ENCODE results near the gene MYO9B.

The MYO9B gene

GRCh38 chr19:17043744-17044143, 31.8 kb upstream of the MYO9B start:
- Histone ChIP-seq H3K4me1 (ENCODE audit: insufficient read depth, low read length) (no peaks in the 10 kb centered on the region), H3K36me3 (ENCODE audit: insufficient read depth, low read depth, low read length) (peaks cover 7% of the 10 kb centered on the region; the same call in 1 of the 2 replicates), H3K27ac (ENCODE audit: low read length) (no peak overlapping the region), H3K27me3 (ENCODE audit: insufficient read depth, low read length) (no peaks in the 10 kb centered on the region), H3K9me3 (ENCODE audit: insufficient read depth, low read depth, low read length) (no peaks in the 10 kb centered on the region), H3K4me3 (ENCODE audit: low read length) (no peak overlapping the region), H3K9ac (ENCODE audit: low read depth, low read length) (no peak overlapping the region)

DNA sequence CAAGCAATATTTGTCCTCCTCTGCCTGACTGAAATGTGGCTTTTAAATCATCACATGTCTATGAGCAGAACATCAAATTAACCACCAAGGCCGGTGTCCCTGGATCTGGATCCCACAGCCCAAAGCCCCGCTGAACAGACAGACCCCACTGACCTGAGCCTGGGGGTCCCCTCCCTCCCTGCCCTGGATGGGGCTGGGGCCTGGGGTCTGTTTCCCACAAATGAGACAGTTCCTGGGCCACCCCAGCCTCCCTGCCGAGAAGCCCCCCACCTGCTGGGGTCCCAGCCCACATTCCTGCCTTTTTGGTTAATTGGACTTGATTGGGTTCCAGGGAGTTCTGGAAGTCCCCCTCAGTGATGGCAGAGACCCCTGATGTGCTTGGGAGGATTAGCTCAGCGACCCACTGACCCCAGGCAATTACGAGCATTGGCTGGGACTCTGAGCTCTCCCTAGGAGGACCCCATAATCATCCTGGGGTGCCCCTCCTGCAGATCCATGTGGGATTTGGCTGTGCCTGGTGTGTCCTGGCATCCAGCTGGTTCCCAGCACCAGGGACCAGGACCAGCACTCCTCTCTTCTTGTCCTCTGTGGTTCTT, 29.6 kb upstream of the MYO9B start:
- Histone ChIP-seq H3K9ac (ENCODE audit: low read depth, low read length) (no peak overlapping the region), H3K27me3 (ENCODE audit: insufficient read depth, low read length) (no peaks in the 10 kb centered on the region), H3K36me3 (ENCODE audit: insufficient read depth, low read depth, low read length) (peaks cover 27% of the 10 kb centered on the region), H3K4me1 (ENCODE audit: insufficient read depth, low read length) (no peaks in the 10 kb centered on the region), H3K9me3 (ENCODE audit: insufficient read depth, low read depth, low read length) (no peaks in the 10 kb centered on the region), H3K4me3 (ENCODE audit: low read length) (no peak overlapping the region), H3K27ac (ENCODE audit: low read length) (no peak overlapping the region)

DNA sequence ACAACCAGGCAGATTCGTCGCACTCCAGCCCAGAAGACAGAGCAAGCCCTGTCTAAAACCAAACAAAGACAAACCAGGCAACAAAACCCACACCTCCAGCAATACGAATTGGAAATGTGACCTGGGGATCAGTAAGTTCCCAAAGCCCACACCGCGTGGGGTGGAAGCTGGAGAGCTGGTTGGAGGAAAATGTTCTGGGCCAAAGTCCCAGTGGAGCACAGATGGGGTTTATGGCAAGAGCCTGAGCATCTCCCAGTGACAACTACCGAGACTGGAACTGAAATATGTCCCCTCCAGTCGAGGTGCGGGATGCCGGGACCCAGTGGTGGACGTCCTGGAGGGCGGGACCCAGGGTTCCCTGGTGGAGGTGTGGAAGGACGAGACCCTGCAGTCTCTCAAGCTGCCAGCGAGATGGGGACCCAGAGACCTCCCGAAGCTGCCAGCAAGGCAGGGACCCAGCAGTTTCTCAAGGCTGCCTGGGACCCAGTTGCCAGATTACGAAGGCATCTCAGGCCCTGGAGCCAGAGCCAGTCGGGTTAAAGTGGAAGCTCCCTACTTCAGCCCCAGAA, 26.6 kb upstream of the MYO9B start:
- Histone ChIP-seq H3K4me1 (ENCODE audit: insufficient read depth, low read length) (no peaks in the 10 kb centered on the region), H3K9ac (ENCODE audit: low read depth, low read length) (no peak overlapping the region), H3K27me3 (ENCODE audit: insufficient read depth, low read length) (no peaks in the 10 kb centered on the region), H3K9me3 (ENCODE audit: insufficient read depth, low read depth, low read length) (no peaks in the 10 kb centered on the region), H3K4me3 (ENCODE audit: low read length) (no peak overlapping the region), H3K36me3 (ENCODE audit: insufficient read depth, low read depth, low read length) (peaks cover 55% of the 10 kb centered on the region), H3K27ac (ENCODE audit: low read length) (no peak overlapping the region)

DNA sequence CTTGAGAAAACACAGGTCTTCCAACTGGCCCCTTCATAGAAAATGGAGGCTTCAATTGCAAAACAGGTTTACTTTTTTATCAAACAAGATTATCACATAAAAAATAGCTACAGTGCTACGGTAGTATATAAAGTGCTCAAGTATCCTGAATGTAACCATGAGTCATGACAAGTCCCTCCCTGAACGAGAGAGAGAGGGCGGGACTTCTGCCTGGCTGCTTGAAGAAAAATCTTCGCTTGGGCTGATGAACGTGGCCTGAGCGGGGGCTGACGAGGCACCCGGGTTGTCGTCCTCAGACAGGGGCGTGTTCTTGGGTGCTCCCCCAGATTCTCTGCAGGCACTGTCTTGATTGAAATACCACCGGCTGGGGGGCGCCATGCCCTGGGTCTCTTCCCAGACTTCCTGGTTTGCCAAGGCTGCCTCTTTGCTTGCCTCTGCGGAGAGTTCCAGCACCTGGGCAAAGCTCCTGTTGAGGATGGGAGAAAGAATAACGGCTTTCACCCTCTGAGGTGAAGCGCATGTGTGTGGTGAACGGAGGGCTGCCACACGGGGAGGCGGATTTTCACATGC, 25.8 kb upstream of the MYO9B start:
- H3K27me3 ChIP-seq (ENCODE audit: insufficient read depth, low read length) = no peaks in the 10 kb centered on the region
- H3K27ac ChIP-seq (ENCODE audit: low read length) = no peak overlapping the region
- H3K9me3 ChIP-seq (ENCODE audit: insufficient read depth, low read depth, low read length) = no peaks in the 10 kb centered on the region
- no peaks in the 10 kb centered on the region for H3K4me1 ChIP-seq (ENCODE audit: insufficient read depth, low read length)
- peaks cover 60% of the 10 kb centered on the region for H3K36me3 ChIP-seq (ENCODE audit: insufficient read depth, low read depth, low read length)
- no peak overlapping the region for H3K9ac ChIP-seq (ENCODE audit: low read depth, low read length)
- no peak overlapping the region for H3K4me3 ChIP-seq (ENCODE audit: low read length)

GRCh38 chr19:17052439-17052838, 23.1 kb upstream of the MYO9B start:
- no peaks in the 10 kb centered on the region for H3K4me1 ChIP-seq (ENCODE audit: insufficient read depth, low read length)
- no peak overlapping the region for H3K4me3 ChIP-seq (ENCODE audit: low read length)
- no peaks in the 10 kb centered on the region for H3K9me3 ChIP-seq (ENCODE audit: insufficient read depth, low read depth, low read length)
- no peaks in the 10 kb centered on the region for H3K27me3 ChIP-seq (ENCODE audit: insufficient read depth, low read length)
- H3K27ac ChIP-seq (ENCODE audit: low read length) = no peak overlapping the region
- H3K9ac ChIP-seq (ENCODE audit: low read depth, low read length) = no peak overlapping the region
- peaks cover 76% of the 10 kb centered on the region for H3K36me3 ChIP-seq (ENCODE audit: insufficient read depth, low read depth, low read length)

GRCh38 chr19:17054746-17055145, 20.8 kb upstream of the MYO9B start:
- no peaks in the 10 kb centered on the region for H3K4me1 ChIP-seq (ENCODE audit: insufficient read depth, low read length)
- H3K27me3 ChIP-seq (ENCODE audit: insufficient read depth, low read length) = no peaks in the 10 kb centered on the region
- H3K9ac ChIP-seq (ENCODE audit: low read depth, low read length) = no peak overlapping the region
- H3K36me3 ChIP-seq (ENCODE audit: insufficient read depth, low read depth, low read length) = peaks cover 85% of the 10 kb centered on the region
- no peak overlapping the region for H3K4me3 ChIP-seq (ENCODE audit: low read length)
- H3K9me3 ChIP-seq (ENCODE audit: insufficient read depth, low read depth, low read length) = no peaks in the 10 kb centered on the region
- H3K27ac ChIP-seq (ENCODE audit: low read length) = no peak overlapping the region

DNA sequence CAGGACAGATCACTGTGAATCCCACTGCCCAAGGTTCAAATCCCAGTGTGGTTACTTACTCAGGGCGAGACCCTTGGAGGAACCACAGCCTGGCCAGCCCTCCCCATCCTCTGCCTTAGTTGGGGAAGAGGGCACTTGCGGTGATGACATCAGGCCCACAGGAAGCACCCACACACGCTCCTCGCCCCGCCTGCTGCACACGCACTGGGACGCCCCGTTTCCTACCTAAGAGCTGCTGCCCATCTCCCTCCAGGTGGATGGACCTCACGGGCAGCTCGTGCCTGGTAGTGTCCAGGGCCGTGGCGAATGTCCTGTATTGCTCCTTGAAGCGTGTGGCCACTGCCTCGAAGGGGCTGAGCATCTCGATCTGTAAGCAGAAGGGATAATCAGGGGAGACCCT, 19.9 kb upstream of the MYO9B start:
- H3K9ac ChIP-seq (ENCODE audit: low read depth, low read length) = no peak overlapping the region
- no peak overlapping the region for H3K27ac ChIP-seq (ENCODE audit: low read length)
- H3K4me1 ChIP-seq (ENCODE audit: insufficient read depth, low read length) = no peaks in the 10 kb centered on the region
- peaks cover 84% of the 10 kb centered on the region for H3K36me3 ChIP-seq (ENCODE audit: insufficient read depth, low read depth, low read length)
- H3K27me3 ChIP-seq (ENCODE audit: insufficient read depth, low read length) = no peaks in the 10 kb centered on the region
- H3K9me3 ChIP-seq (ENCODE audit: insufficient read depth, low read depth, low read length) = no peaks in the 10 kb centered on the region
- no peak overlapping the region for H3K4me3 ChIP-seq (ENCODE audit: low read length)

DNA sequence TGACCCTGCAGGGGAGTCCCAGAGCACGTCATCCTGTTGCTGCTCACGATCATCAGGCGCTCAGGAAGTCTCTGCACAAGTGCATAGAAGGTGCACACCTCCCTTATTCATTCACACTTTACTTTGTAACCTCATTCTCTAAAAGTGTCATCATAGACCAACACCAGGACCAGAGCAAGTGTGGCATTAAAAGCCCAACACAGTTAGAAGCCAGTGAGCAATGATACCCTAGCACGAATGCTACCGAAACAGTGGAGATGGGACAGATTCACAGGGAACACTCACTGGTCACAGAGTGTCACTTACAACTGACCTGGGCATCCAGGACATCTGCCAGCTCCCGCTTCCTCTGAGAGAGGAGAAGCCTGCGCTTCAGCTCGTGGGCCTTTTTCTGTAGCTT, 17.3 kb upstream of the MYO9B start:
- H3K27me3 ChIP-seq (ENCODE audit: insufficient read depth, low read length) = no peaks in the 10 kb centered on the region
- no peak overlapping the region for H3K9ac ChIP-seq (ENCODE audit: low read depth, low read length)
- H3K9me3 ChIP-seq (ENCODE audit: insufficient read depth, low read depth, low read length) = no peaks in the 10 kb centered on the region
- no peak overlapping the region for H3K4me3 ChIP-seq (ENCODE audit: low read length)
- no peaks in the 10 kb centered on the region for H3K4me1 ChIP-seq (ENCODE audit: insufficient read depth, low read length)
- H3K27ac ChIP-seq (ENCODE audit: low read length) = no peak overlapping the region
- peaks cover 75% of the 10 kb centered on the region for H3K36me3 ChIP-seq (ENCODE audit: insufficient read depth, low read depth, low read length)

GRCh38 chr19:17060802-17061201, 14.8 kb upstream of the MYO9B start:
- H3K4me3 ChIP-seq (ENCODE audit: low read length) = no peak overlapping the region
- H3K36me3 ChIP-seq (ENCODE audit: insufficient read depth, low read depth, low read length) = peaks cover 73% of the 10 kb centered on the region
- no peaks in the 10 kb centered on the region for H3K27me3 ChIP-seq (ENCODE audit: insufficient read depth, low read length)
- H3K9ac ChIP-seq (ENCODE audit: low read depth, low read length) = no peak overlapping the region
- no peaks in the 10 kb centered on the region for H3K9me3 ChIP-seq (ENCODE audit: insufficient read depth, low read depth, low read length)
- H3K4me1 ChIP-seq (ENCODE audit: insufficient read depth, low read length) = no peaks in the 10 kb centered on the region
- no peak overlapping the region for H3K27ac ChIP-seq (ENCODE audit: low read length)

GRCh38 chr19:17061205-17061604, 14.4 kb upstream of the MYO9B start:
- H3K27ac ChIP-seq (ENCODE audit: low read length) = no peak overlapping the region
- no peaks in the 10 kb centered on the region for H3K9me3 ChIP-seq (ENCODE audit: insufficient read depth, low read depth, low read length)
- no peaks in the 10 kb centered on the region for H3K4me1 ChIP-seq (ENCODE audit: insufficient read depth, low read length)
- no peaks in the 10 kb centered on the region for H3K27me3 ChIP-seq (ENCODE audit: insufficient read depth, low read length)
- H3K9ac ChIP-seq (ENCODE audit: low read depth, low read length) = no peak overlapping the region
- peaks cover 73% of the 10 kb centered on the region for H3K36me3 ChIP-seq (ENCODE audit: insufficient read depth, low read depth, low read length)
- no peak overlapping the region for H3K4me3 ChIP-seq (ENCODE audit: low read length)

DNA sequence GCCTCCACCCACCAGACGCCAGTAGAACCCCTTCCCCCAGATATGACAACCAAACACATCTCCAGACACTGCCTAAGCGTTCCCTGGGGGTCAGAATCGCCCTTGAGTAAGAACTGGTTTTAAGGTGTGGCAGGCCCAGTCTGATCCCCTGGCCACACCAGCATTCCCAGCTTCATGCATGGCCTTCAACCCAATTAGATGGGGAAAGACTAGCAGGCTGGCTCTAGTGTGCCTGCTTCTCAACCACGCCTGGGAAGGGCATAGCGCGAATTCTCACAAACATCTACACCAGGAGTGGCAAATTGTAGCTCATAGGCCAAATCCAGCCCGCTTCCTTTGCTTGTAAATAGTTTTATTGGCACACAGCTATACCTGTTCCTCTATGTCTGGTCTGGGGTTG, 13.9 kb upstream of the MYO9B start:
- Histone ChIP-seq H3K9ac (ENCODE audit: low read depth, low read length) (no peak overlapping the region), H3K27me3 (ENCODE audit: insufficient read depth, low read length) (no peaks in the 10 kb centered on the region), H3K4me3 (ENCODE audit: low read length) (no peak overlapping the region), H3K36me3 (ENCODE audit: insufficient read depth, low read depth, low read length) (peaks cover 75% of the 10 kb centered on the region), H3K9me3 (ENCODE audit: insufficient read depth, low read depth, low read length) (no peaks in the 10 kb centered on the region), H3K27ac (ENCODE audit: low read length) (no peak overlapping the region), H3K4me1 (ENCODE audit: insufficient read depth, low read length) (no peaks in the 10 kb centered on the region)

DNA sequence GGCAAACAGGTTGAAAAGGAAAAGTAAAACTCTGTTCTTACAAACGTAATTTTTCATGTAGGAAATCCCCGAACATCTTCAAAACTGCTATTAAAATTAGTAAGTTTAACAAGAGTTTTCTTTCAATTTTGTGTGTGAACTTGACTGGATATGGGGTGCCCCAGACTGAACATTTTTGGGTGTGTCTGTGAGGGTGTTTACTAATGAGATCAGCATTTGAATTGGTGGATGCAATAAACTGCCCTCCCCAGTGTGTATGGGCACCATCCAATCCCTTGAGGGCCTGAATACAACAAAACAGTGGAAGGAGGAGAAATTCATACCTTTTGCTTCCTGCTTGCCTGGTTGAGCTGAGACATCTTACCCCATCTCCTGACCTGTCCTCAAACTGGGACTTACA, 12.1 kb upstream of the MYO9B start:
- no peaks in the 10 kb centered on the region for H3K9me3 ChIP-seq (ENCODE audit: insufficient read depth, low read depth, low read length)
- 0 out of 2 replicates have a peak, but pooled peaks cover 3% of the 10 kb centered on the region for H3K4me1 ChIP-seq (ENCODE audit: insufficient read depth, low read length)
- H3K4me3 ChIP-seq (ENCODE audit: low read length) = no peak overlapping the region
- H3K27ac ChIP-seq (ENCODE audit: low read length) = no peak overlapping the region
- peaks cover 73% of the 10 kb centered on the region for H3K36me3 ChIP-seq (ENCODE audit: insufficient read depth, low read depth, low read length)
- no peaks in the 10 kb centered on the region for H3K27me3 ChIP-seq (ENCODE audit: insufficient read depth, low read length)
- no peak overlapping the region for H3K9ac ChIP-seq (ENCODE audit: low read depth, low read length)

Measured in iPS-20b (cell line).